GM19328 (cell line): ENCODE measurements around the gene TMEM163.
"Not testable (repeated sequence)": the region's sequence is repeated elsewhere in the genome, so short reads cannot be mapped to it uniquely, and the experiment has no call there.

Experiments
- ATAC-seq: cut with Tn5 transposase; IDR thresholded peaks from one replicate; pipeline ENCODE4 v1.9.1; 2021; ENCODE audit warnings: mild to moderate bottlenecking, moderate library complexity; ENCODE audit not compliant: unreplicated experiment

The TMEM163 gene

GRCh38 chr2:134718817-134719814, at the start of gene TMEM163:
TSS of gene TMEM163 (minus strand) at chr2:134719000.
- no peak for ATAC-seq

- no peak for ATAC-seq
These were observed 47.8 kb upstream of the TMEM163 start for GRCh38 chr2:134766583-134766982.

GRCh38 chr2:134765987-134766386, 47.2 kb upstream of the TMEM163 start:
- ATAC-seq = no peak

GRCh38 chr2:134764164-134764563, 45.4 kb upstream of the TMEM163 start:
- no peak for ATAC-seq

- no peak for ATAC-seq
These were observed 44.4 kb upstream of the TMEM163 start for GRCh38 chr2:134763164-134763710.

- ATAC-seq = no peak
These were observed 43.7 kb upstream of the TMEM163 start for GRCh38 chr2:134762508-134762907.

GRCh38 chr2:134760385-134760784, 41.6 kb upstream of the TMEM163 start:
- no peak for ATAC-seq

GRCh38 chr2:134758633-134759032, 39.8 kb upstream of the TMEM163 start:
- ATAC-seq = peak; percentile 95

GRCh38 chr2:134751981-134752380, 33.2 kb upstream of the TMEM163 start:
- not testable (repeated sequence) for ATAC-seq

- no peak for ATAC-seq
These were observed 26.7 kb upstream of the TMEM163 start for GRCh38 chr2:134745546-134745945.

- no peak for ATAC-seq
These were observed 26.2 kb upstream of the TMEM163 start for GRCh38 chr2:134745023-134745422.

- ATAC-seq = peak; percentile 94
These were observed 21.1 kb upstream of the TMEM163 start for GRCh38 chr2:134739879-134740301.

- ATAC-seq = no peak
These were observed 20.6 kb upstream of the TMEM163 start for GRCh38 chr2:134739236-134739878.

- ATAC-seq = no peak
These were observed 19.5 kb upstream of the TMEM163 start for GRCh38 chr2:134738141-134738870.

GRCh38 chr2:134737671-134738070, 18.9 kb upstream of the TMEM163 start:
- no peak for ATAC-seq

GRCh38 chr2:134736167-134736880, 17.5 kb upstream of the TMEM163 start:
- no peak for ATAC-seq

GRCh38 chr2:134728163-134728562, 9.4 kb upstream of the TMEM163 start:
- no peak for ATAC-seq

GRCh38 chr2:134727385-134727784, 8.6 kb upstream of the TMEM163 start:
- no peak for ATAC-seq

GRCh38 chr2:134726645-134727044, 7.8 kb upstream of the TMEM163 start:
- ATAC-seq = no peak

GRCh38 chr2:134725876-134726275, 7.1 kb upstream of the TMEM163 start:
- ATAC-seq = no peak
